Measurements from ENCODE around the gene BAG3.

The BAG3 gene

DNA sequence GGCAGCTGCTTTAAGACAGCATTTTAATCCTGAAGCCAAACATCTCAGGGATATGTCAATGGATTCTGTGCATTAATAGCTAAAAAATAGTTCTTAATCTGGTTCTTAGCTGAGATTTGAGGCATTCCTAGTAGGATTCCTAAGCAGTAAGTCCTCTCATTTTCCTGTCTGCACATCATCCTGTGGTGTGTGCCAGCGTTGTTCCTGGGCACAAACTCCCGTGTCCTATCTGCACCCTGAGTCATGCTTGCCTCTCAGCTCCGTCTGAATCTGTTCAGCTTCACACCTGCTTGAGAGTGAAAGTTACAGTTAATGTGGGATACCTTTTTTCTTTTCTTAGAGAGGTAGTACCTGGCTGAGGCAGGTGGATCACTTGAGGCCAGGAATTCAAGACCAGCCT is 19.5 kb downstream of the BAG3 start:
- Histone ChIP-seq H3K36me3 (ENCODE audit: control insufficient read depth, insufficient read depth, low read length) (peaks cover 4% of the 10 kb centered on the region), H3K4me3 (replicated peaks; ENCODE audit: low read depth, low read length) (no peak overlapping the region), H3K27me3 (replicated peaks; ENCODE audit: control insufficient read depth, insufficient read depth, low read length) (no peaks in the 10 kb centered on the region)
- TF ChIP-seq, protein P1, sequence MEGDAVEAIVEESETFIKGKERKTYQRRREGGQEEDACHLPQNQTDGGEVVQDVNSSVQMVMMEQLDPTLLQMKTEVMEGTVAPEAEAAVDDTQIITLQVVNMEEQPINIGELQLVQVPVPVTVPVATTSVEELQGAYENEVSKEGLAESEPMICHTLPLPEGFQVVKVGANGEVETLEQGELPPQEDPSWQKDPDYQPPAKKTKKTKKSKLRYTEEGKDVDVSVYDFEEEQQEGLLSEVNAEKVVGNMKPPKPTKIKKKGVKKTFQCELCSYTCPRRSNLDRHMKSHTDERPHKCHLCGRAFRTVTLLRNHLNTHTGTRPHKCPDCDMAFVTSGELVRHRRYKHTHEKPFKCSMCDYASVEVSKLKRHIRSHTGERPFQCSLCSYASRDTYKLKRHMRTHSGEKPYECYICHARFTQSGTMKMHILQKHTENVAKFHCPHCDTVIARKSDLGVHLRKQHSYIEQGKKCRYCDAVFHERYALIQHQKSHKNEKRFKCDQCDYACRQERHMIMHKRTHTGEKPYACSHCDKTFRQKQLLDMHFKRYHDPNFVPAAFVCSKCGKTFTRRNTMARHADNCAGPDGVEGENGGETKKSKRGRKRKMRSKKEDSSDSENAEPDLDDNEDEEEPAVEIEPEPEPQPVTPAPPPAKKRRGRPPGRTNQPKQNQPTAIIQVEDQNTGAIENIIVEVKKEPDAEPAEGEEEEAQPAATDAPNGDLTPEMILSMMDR (IDR thresholded peaks at IDR 0.05; ENCODE audit: insufficient read depth, low read length, poor library complexity, severe bottlenecking) = no peak
- DNase-seq (ENCODE audit: extremely low read depth, insufficient read length) = no peak

DNA sequence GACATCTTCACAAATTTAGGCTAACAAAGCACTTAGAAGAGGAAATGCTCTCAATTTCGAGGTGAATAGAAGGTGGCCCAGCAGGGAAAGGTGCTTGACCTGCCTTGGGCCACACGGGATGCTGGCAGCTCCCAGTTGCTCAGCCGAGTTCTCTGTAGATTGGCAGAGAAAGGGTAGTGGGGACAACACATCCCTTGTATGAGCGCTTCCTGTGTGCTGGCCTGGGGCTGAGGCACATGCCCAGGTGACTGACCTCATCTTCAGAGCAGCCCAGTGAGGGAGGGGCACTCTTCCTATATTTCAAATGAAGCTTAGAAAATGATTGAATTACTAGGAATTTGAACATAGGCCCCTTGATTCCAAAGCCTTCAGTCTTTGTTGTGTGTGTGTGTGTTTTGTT is 20.2 kb downstream of the BAG3 start:
- no peaks in the 10 kb centered on the region for H3K27me3 ChIP-seq (replicated peaks; ENCODE audit: control insufficient read depth, insufficient read depth, low read length)
- DNase-seq (ENCODE audit: extremely low read depth, insufficient read length) = no peak
- no peak overlapping the region for H3K4me3 ChIP-seq (replicated peaks; ENCODE audit: low read depth, low read length)
- TF ChIP-seq, protein P1 (IDR thresholded peaks at IDR 0.05; ENCODE audit: insufficient read depth, low read length, poor library complexity, severe bottlenecking) = no peak
- H3K36me3 ChIP-seq (ENCODE audit: control insufficient read depth, insufficient read depth, low read length) = peaks cover 4% of the 10 kb centered on the region

DNA sequence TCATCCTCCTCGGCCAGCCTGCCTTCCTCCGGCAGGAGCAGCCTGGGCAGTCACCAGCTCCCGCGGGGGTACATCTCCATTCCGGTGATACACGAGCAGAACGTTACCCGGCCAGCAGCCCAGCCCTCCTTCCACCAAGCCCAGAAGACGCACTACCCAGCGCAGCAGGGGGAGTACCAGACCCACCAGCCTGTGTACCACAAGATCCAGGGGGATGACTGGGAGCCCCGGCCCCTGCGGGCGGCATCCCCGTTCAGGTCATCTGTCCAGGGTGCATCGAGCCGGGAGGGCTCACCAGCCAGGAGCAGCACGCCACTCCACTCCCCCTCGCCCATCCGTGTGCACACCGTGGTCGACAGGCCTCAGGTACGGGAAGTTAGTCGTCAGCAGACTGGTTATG is 21.1 kb downstream of the BAG3 start:
- no peak for DNase-seq (ENCODE audit: extremely low read depth, insufficient read length)
- TF ChIP-seq, protein P1 (IDR thresholded peaks at IDR 0.05; ENCODE audit: insufficient read depth, low read length, poor library complexity, severe bottlenecking) = no peak
- Histone ChIP-seq H3K36me3 (ENCODE audit: control insufficient read depth, insufficient read depth, low read length) (peaks cover 4% of the 10 kb centered on the region), H3K4me3 (replicated peaks; ENCODE audit: low read depth, low read length) (no peak overlapping the region), H3K27me3 (replicated peaks; ENCODE audit: control insufficient read depth, insufficient read depth, low read length) (no peaks in the 10 kb centered on the region)

DNA sequence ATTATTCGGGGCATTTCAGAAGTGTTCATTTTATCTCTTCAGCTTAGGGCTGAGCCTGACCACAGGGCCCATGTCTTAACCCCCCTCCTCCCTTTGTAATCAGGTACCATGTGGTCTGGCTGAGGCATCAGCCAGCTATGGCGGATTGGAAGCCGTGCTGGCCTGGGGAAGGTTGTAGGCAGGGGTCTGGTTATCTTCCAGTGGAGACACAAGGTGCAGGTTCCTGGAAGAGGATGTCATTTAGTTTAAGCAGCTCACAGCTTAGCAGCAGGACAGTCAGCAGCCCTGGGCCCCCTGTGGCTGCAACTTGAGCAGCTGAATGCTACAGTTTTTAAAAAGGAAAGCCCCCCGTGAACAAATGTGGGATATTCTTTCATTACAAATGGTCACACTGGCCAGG is 22.1 kb downstream of the BAG3 start:
- DNase-seq (ENCODE audit: extremely low read depth, insufficient read length) = no peak
- Histone ChIP-seq H3K36me3 (ENCODE audit: control insufficient read depth, insufficient read depth, low read length) (peaks cover 4% of the 10 kb centered on the region), H3K4me3 (replicated peaks; ENCODE audit: low read depth, low read length) (no peak overlapping the region), H3K27me3 (replicated peaks; ENCODE audit: control insufficient read depth, insufficient read depth, low read length) (no peaks in the 10 kb centered on the region)
- TF ChIP-seq, protein P1 (IDR thresholded peaks at IDR 0.05; ENCODE audit: insufficient read depth, low read length, poor library complexity, severe bottlenecking) = no peak

DNA sequence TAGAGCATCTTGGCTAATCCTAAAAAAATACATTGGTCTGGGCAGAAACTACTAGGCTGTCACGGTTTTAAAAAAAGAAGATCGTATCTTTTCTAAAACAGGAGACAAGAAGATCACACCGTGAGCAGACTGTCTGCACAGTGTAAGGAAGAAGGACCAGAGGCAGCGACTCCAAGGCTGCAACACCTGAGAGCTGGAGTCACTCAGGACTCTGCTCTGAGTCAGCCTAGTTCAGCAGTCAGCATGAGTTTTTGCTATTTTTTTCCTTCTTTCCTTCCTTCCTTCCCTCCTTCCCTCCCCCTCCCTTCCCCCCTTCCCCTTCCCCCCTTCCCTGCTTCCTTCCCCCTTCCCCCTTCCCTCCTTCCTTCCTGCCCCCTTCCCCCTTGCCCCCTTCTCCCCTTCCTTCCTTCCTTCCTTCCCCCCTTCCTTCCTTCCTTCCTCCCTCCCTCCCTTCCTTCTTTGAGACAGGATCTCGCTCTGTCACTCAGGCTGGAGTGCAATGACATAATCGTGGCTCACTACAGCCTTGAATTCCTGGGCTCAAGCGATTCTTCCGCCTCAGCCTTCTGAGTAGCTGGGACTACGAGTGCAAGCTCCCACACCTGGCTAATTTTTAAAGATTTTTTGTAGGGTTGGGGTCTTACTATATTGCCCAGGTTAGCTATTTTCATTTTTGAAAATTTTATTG is 24.4 kb downstream of the BAG3 start:
- TF ChIP-seq, protein P1 (IDR thresholded peaks at IDR 0.05; ENCODE audit: insufficient read depth, low read length, poor library complexity, severe bottlenecking) = no peak
- Histone ChIP-seq H3K27me3 (replicated peaks; ENCODE audit: control insufficient read depth, insufficient read depth, low read length) (no peaks in the 10 kb centered on the region), H3K4me3 (replicated peaks; ENCODE audit: low read depth, low read length) (no peak overlapping the region), H3K36me3 (ENCODE audit: control insufficient read depth, insufficient read depth, low read length) (peaks cover 2% of the 10 kb centered on the region)
- no peak for DNase-seq (ENCODE audit: extremely low read depth, insufficient read length)

DNA sequence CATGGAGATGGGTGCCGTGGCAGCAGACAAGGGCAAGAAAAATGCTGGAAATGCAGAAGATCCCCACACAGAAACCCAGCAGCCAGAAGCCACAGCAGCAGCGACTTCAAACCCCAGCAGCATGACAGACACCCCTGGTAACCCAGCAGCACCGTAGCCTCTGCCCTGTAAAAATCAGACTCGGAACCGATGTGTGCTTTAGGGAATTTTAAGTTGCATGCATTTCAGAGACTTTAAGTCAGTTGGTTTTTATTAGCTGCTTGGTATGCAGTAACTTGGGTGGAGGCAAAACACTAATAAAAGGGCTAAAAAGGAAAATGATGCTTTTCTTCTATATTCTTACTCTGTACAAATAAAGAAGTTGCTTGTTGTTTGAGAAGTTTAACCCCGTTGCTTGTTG is 25.9 kb downstream of the BAG3 start:
- TF ChIP-seq, protein P1 (IDR thresholded peaks at IDR 0.05; ENCODE audit: insufficient read depth, low read length, poor library complexity, severe bottlenecking) = no peak
- Histone ChIP-seq H3K4me3 (replicated peaks; ENCODE audit: low read depth, low read length) (no peak overlapping the region), H3K36me3 (ENCODE audit: control insufficient read depth, insufficient read depth, low read length) (peaks cover 2% of the 10 kb centered on the region), H3K27me3 (replicated peaks; ENCODE audit: control insufficient read depth, insufficient read depth, low read length) (no peaks in the 10 kb centered on the region)
- no peak for DNase-seq (ENCODE audit: extremely low read depth, insufficient read length)

All from GM06990 (cell line).